SU-DHL-6 (cell line): Measurements from ENCODE around the gene PLCB1.

Experiments
- EZH2phosphoT487 ChIP-seq: fragments of 200-600 bp; sonication (generic), shearing (Covaris generic); conservative IDR thresholded peaks from 2 replicates; pipeline ENCODE4 v1.6.1; 2018; ENCODE audit warnings: mild to moderate bottlenecking, antibody characterized with exemption, low read length, moderate library complexity, mixed read lengths
- TF ChIP-seq, protein P1 (sequence below): fragments of 200-600 bp; sonication (generic); IDR thresholded peaks from one replicate; pipeline ENCODE4 v1.5.1; 2017; ENCODE audit warnings: antibody characterized with exemption, mild to moderate bottlenecking, low read length, moderate library complexity; ENCODE audit not compliant: insufficient read depth, poor library complexity, severe bottlenecking

- TF ChIP-seq, protein P1, sequence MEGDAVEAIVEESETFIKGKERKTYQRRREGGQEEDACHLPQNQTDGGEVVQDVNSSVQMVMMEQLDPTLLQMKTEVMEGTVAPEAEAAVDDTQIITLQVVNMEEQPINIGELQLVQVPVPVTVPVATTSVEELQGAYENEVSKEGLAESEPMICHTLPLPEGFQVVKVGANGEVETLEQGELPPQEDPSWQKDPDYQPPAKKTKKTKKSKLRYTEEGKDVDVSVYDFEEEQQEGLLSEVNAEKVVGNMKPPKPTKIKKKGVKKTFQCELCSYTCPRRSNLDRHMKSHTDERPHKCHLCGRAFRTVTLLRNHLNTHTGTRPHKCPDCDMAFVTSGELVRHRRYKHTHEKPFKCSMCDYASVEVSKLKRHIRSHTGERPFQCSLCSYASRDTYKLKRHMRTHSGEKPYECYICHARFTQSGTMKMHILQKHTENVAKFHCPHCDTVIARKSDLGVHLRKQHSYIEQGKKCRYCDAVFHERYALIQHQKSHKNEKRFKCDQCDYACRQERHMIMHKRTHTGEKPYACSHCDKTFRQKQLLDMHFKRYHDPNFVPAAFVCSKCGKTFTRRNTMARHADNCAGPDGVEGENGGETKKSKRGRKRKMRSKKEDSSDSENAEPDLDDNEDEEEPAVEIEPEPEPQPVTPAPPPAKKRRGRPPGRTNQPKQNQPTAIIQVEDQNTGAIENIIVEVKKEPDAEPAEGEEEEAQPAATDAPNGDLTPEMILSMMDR, result no peak
- TF ChIP-seq EZH2phosphoT487, result no peak
Observed at GRCh38 chr20:8147476-8147875, 15.4 kb downstream of the PLCB1 start.
